Sigmoid colon (tissue), 7 donors: ENCODE measurements around the gene NRSN2. TPM values are rescaled to one million over a fixed set of nuclear protein-coding genes. Genes with fewer than 3 reads are reported as not detected.
"Not testable (repeated sequence)": the region's sequence is repeated elsewhere in the genome, so short reads cannot be mapped to it uniquely, and the experiment has no call there.

Source experiments
- DNase-seq: peaks from one replicate; pipeline ENCODE4 v3.0.0-alpha.2; 2019
- H3K27ac ChIP-seq, 4 donors: fragments of 200-600 bp; sonication (generic); one replicate each; pipeline ENCODE4 v1.5.1; 2016 to 2019; ENCODE audit warnings: mild to moderate bottlenecking in 1 of 4
- H3K27me3 ChIP-seq, 3 donors: fragments of 200-600 bp; sonication (generic); one replicate each; pipeline ENCODE4 v1.5.1; 2019; ENCODE audit warnings: mild to moderate bottlenecking in 1 of 3
- H3K36me3 ChIP-seq, 4 donors: fragments of 200-600 bp; sonication (generic); one replicate each; pipeline ENCODE4 v1.5.1; 2016 to 2019
- H3K4me1 ChIP-seq, 4 donors: fragments of 200-600 bp; sonication (generic); one replicate each; pipeline ENCODE4 v1.5.1; 2017 to 2019
- H3K4me3 ChIP-seq, 4 donors: fragments of 200-600 bp; sonication (generic); one replicate each; pipeline ENCODE4 v1.5.1; 2017 to 2019; ENCODE audit warnings: mild to moderate bottlenecking in 2 of 4, moderate library complexity in 1 of 4
- H3K9me3 ChIP-seq, 4 donors: fragments of 200-600 bp in 3 of 4; sonication (generic) in 3 of 4; one replicate each; pipeline versions ENCODE4 v1.5.1 to v1.6.1; 2013 to 2019
- CTCF ChIP-seq, 4 experiments: fragments of 450-650 bp in 3 of 4; fragments of 200-600 bp in 1 of 4; IDR thresholded peaks; one replicate each; pipeline ENCODE4 v1.5.1; 2016 to 2019; ENCODE audit warnings: antibody characterized with exemption in 4 of 4, mild to moderate bottlenecking in 3 of 4, moderate library complexity in 2 of 4
- EP300 ChIP-seq, 4 donors: sonication (generic); formaldehyde crosslinking; IDR thresholded peaks; one replicate each; pipeline ENCODE4 v1.6.1; 2017; ENCODE audit warnings: antibody characterized with exemption in 4 of 4
- POLR2A ChIP-seq, 2 donors: fragments of 450-650 bp; IDR thresholded peaks; one replicate each; pipeline ENCODE4 v1.6.1; 2016; ENCODE audit warnings: antibody characterized with exemption in 2 of 2, mild to moderate bottlenecking in 2 of 2, moderate library complexity in 2 of 2
- POLR2AphosphoS5 ChIP-seq, 4 donors: sonication (generic); formaldehyde crosslinking; IDR thresholded peaks; one replicate each; pipeline ENCODE4 v1.6.1; 2017; ENCODE audit warnings: antibody characterized with exemption in 4 of 4
- WGBS, 2 donors: extraction: QIAGEN DNeasy Blood & Tissue Kit; methylation state at CpG; one replicate each; pipeline ENCODE4 v1.1.7; 2013; 5-methylcytosine and 5-hydroxymethylcytosine counted together
- intact Hi-C: fragments of 100-400 bp; cut with DNase I; formaldehyde crosslinking; loops from one replicate; pipeline ENCODE4 v1.15.1; 2023
- polyA plus RNA-seq, 3 donors: library from polyadenylated mRNA; stranded (reverse); fragments of 200-250 nt; gene quantifications; one replicate each; pipeline ENCODE4 v1.2.3, GENCODE V29; 2013
- total RNA-seq, 4 donors: library from RNA; depleted of rRNA; stranded (reverse); fragments of >200 nt; gene quantifications; one replicate each; pipeline ENCODE4 v1.1.0, GENCODE V29; 2016
- donor health status: healthy with polysubstance abuse.
- donor health status: Bipolar disorder and iron deficiency.
- donor health status: healthy.

The NRSN2 gene
- total and polyA plus RNA-seq, 7 donors = 2.3 to 34.3 (median 23.2) TPM

GRCh38 chr20:348972-349841, 2.3 kb downstream of the NRSN2 start:
- Histone ChIP-seq H3K27me3 (no peaks in the 10 kb centered on the region), H3K4me1 (peaks cover 0 to 30% (median 19%) of the 10 kb centered on the region in 4 donors), H3K4me3 (peak overlapping the region in 1 of 4 donors; percentile 82), H3K27ac (peak overlapping the region; percentile 94 to 98 (median 96)), H3K9me3 (no peaks in the 10 kb centered on the region), H3K36me3 (peaks cover 0 to 36% (median 0%) of the 10 kb centered on the region in 4 donors)
- DNase-seq = no peak
- no peak for TF ChIP-seq POLR2A (IDR thresholded peaks at IDR 0.05)
- TF ChIP-seq CTCF (IDR thresholded peaks at IDR 0.05) = no peak
- no peak for TF ChIP-seq POLR2AphosphoS5 (IDR thresholded peaks at IDR 0.05)
- TF ChIP-seq EP300 (IDR thresholded peaks at IDR 0.05) = no peak
- intact Hi-C loops = loop anchor here (5.0 kb wide), 1 partner anchor 193 kb away; the partner anchor contains the start of gene CSNK2A1
- WGBS, 2 donors = 90 to 95% methylated on average over 19 of the region's 19 CpGs

- 88 to 93% methylated on average over 13 of the region's 13 CpGs for WGBS, 2 donors
Observed at GRCh38 chr20:353166-353565, 6.3 kb downstream of the NRSN2 start.

GRCh38 chr20:354298-354977, 7.5 kb downstream of the NRSN2 start:
- H3K9me3 ChIP-seq = no peaks in the 10 kb centered on the region
- WGBS, 2 donors = 13 to 19% methylated on average over 14 of the region's 14 CpGs
- TF ChIP-seq POLR2AphosphoS5 (IDR thresholded peaks at IDR 0.05) (peak in 1 of 4 donors; percentile 24), CTCF (IDR thresholded peaks at IDR 0.05) (peak; percentile 79 to 98 (median 84)), EP300 (IDR thresholded peaks at IDR 0.05) (no peak)
- H3K36me3 ChIP-seq = peaks cover 0 to 24% (median 0%) of the 10 kb centered on the region in 4 donors
- intact Hi-C loops = loop anchor here (1.0 to 10.0 kb wide), 3 partner anchors 125 to 380 kb away; partner anchors contain the start of gene SRXN1
- peak; percentile 86 for DNase-seq
- H3K27ac ChIP-seq = no peak overlapping the region
- no peaks in the 10 kb centered on the region for H3K27me3 ChIP-seq
- no peak overlapping the region for H3K4me3 ChIP-seq
- peaks cover 0 to 7% (median 2%) of the 10 kb centered on the region in 4 donors for H3K4me1 ChIP-seq

More at GRCh38 chr20:353166-353565, 6.3 kb downstream of the NRSN2 start:
- H3K36me3 ChIP-seq = peaks cover 0 to 27% (median 0%) of the 10 kb centered on the region in 4 donors
- DNase-seq = no peak
- TF ChIP-seq CTCF (IDR thresholded peaks at IDR 0.05) = no peak
- no peak for TF ChIP-seq POLR2AphosphoS5 (IDR thresholded peaks at IDR 0.05)
- TF ChIP-seq POLR2A (IDR thresholded peaks at IDR 0.05) = no peak
- no peak for TF ChIP-seq EP300 (IDR thresholded peaks at IDR 0.05)
- H3K27ac ChIP-seq = no peak overlapping the region
- no peaks in the 10 kb centered on the region for H3K9me3 ChIP-seq
- no peak overlapping the region for H3K4me3 ChIP-seq
- no peaks in the 10 kb centered on the region for H3K27me3 ChIP-seq
- H3K4me1 ChIP-seq = peaks cover 0 to 16% (median 10%) of the 10 kb centered on the region in 4 donors
- intact Hi-C loops = loop anchor here (5.0 to 10.0 kb wide), 2 partner anchors 299 to 382 kb away; partner anchors contain the start of gene SRXN1

- not testable (repeated sequence) for H3K4me1 ChIP-seq, DNase-seq, H3K27me3 ChIP-seq, H3K9me3 ChIP-seq, H3K4me3 ChIP-seq, H3K27ac ChIP-seq
- intact Hi-C loops = loop anchor here (10.0 kb wide), 1 partner anchor 379 kb away; no protein-coding TSS in a partner anchor
- H3K36me3 ChIP-seq = peaks cover 0 to 16% (median 0%) of the 10 kb centered on the region in 4 donors
- WGBS, 2 donors = 93 to 98% methylated on average over 2 of the region's 2 CpGs
Observed at GRCh38 chr20:356154-356553, 9.2 kb downstream of the NRSN2 start.

GRCh38 chr20:356745-357144, 9.8 kb downstream of the NRSN2 start:
- TF ChIP-seq EP300 (IDR thresholded peaks at IDR 0.05) (no peak), POLR2A (IDR thresholded peaks at IDR 0.05) (no peak), POLR2AphosphoS5 (IDR thresholded peaks at IDR 0.05) (no peak), CTCF (IDR thresholded peaks at IDR 0.05) (no peak)
- DNase-seq = no peak
- H3K27ac ChIP-seq = no peak overlapping the region
- no peaks in the 10 kb centered on the region for H3K9me3 ChIP-seq
- H3K4me3 ChIP-seq = no peak overlapping the region
- WGBS, 2 donors = 85 to 93% methylated on average over 10 of the region's 10 CpGs
- H3K27me3 ChIP-seq = no peaks in the 10 kb centered on the region
- H3K4me1 ChIP-seq = peaks cover 0 to 7% (median 2%) of the 10 kb centered on the region in 4 donors
- intact Hi-C loops = loop anchor here (10.0 kb wide), 1 partner anchor 378 kb away; no protein-coding TSS in a partner anchor
- H3K36me3 ChIP-seq = peaks cover 0 to 14% (median 0%) of the 10 kb centered on the region in 4 donors
